HL-60/S4 treated with phorbol 12-myristate 13-acetate at 8.2 ng/mL for 4 days and 3 days (cell line): ENCODE results near the gene PYY.
"Not testable (repeated sequence)": the region's sequence is repeated elsewhere in the genome, so short reads cannot be mapped to it uniquely, and the experiment has no call there.

Source experiments
- in situ Hi-C: fragments of 300-500 bp; cut with MboI; formaldehyde crosslinking; loops from 2 replicates; pipeline ENCODE4 v1.15.0; 2022; ENCODE audit warnings: low sequenced_read_pairs

PYY gene

GRCh38 chr17:43953746-43954145 lies at the start of gene PYY:
TSS of gene PYY (minus strand) at chr17:43953940. CDS start at chr17:43953483, 457 bp downstream.
- in situ Hi-C loops = no loop called here

GRCh38 chr17:44002141-44002848 lies 48.6 kb upstream of the PYY start:
- in situ Hi-C loops = no loop called here

DNA sequence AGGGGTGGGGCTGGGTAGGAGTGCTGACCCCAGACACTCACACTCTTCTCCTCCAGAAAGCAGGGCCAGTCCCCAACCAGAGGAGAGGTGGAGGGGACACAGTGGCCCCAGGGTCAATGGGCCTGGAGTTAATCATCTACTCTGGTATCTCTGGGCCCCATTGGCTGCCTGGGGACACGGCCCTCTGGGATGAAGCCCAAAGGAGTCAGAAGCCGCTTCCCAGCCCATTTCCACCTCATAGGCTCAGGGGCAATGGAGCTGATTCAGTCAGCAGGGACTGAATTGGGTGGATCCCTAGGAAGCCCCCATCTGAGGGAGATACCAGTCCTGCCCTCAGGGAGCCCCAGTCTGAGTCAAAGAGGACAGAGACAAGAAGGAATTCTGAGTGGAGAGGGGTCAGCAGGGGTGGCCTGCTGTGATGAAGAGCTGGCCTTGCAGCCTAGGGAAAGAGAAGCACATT lies 47.8 kb upstream of the PYY start:
- in situ Hi-C loops = no loop called here

DNA sequence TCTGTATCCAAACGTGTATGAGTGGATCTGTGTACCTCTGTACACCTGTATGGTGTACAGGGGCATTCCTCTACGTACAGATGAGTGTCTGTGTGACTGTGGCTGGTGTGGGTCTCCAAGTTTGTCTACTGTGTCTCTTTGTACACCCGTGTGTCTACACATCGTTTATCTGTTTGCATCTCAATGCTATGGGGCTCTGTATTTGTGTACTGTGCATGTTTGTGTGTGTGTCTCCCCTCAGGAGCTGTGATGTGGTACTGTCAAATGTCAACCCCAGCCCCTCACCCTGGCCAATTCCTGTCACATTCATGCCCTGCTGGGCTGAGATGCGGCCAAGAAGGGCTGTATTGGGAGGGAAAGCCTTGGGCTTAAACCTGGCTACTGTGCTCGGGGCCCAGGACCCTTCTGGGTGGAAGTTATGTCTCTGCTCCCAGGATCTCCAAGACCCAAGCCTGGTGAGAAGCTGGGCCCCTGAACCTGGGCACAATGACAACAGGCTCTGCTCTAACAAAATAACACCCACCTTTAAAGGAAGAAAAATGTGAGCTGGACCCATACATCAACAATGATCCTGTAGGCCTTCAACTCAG lies 47.2 kb upstream of the PYY start:
- in situ Hi-C loops = no loop called here

- in situ Hi-C loops = no loop called here
Observed at GRCh38 chr17:44000141-44000860, 46.6 kb upstream of the PYY start.

GRCh38 chr17:43999024-43999423 lies 45.3 kb upstream of the PYY start:
- in situ Hi-C loops = no loop called here

DNA sequence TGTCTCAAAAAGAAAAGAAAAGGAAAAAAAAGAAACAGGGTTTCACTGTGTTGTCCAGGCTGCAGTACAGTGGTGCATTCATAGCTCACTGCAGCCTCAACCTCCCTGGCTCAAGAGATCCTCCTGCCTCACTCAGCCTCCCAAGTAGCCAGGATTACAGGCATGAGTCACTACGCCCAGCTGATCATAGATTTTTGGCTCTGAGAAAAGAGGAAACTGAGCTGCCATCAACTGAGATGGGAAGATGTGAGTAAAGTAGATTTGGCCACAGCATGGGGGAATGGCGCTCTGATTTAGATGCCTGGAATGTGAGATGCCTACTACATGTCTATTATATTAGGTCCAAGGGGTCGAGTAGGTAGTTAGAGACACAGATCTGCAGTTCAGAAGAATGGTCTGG lies 44.8 kb upstream of the PYY start:
- in situ Hi-C loops = no loop called here

DNA sequence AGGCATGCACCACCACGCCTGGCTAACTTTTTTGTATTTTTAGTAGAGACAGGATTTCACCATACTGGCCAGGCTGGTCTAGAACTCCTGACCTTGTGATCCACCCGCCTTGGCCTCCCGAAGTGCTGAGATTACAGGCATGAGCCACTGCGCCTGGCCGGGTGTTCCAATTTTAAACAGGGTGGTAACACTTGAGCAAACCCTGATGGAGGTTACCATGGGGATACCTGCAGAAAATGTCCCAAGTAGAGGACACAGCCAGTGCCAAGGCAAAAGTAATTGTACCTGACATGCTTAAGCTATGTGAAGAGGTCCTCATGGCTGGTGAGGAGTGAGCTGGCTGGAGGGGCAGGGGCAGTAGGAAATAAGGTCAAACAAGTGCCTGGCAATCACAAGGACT lies 43.4 kb upstream of the PYY start:
- in situ Hi-C loops = not testable (repeated sequence)

DNA sequence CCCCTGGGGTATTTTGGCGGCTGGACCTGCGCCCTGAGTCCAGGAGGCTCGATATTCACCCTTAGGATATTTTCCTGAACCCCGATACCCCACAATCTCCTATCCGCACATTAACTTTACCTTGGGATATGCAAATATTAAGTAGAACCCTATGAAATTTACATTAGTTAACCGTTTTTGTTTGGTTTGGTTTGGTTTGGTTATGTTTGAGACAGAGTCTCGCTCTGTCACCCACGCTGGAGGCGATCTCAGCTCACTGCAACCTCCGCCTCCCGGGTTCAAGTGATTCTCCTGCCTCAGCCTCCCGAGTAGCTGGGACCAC lies 41.4 kb upstream of the PYY start:
- in situ Hi-C loops = no loop called here

DNA sequence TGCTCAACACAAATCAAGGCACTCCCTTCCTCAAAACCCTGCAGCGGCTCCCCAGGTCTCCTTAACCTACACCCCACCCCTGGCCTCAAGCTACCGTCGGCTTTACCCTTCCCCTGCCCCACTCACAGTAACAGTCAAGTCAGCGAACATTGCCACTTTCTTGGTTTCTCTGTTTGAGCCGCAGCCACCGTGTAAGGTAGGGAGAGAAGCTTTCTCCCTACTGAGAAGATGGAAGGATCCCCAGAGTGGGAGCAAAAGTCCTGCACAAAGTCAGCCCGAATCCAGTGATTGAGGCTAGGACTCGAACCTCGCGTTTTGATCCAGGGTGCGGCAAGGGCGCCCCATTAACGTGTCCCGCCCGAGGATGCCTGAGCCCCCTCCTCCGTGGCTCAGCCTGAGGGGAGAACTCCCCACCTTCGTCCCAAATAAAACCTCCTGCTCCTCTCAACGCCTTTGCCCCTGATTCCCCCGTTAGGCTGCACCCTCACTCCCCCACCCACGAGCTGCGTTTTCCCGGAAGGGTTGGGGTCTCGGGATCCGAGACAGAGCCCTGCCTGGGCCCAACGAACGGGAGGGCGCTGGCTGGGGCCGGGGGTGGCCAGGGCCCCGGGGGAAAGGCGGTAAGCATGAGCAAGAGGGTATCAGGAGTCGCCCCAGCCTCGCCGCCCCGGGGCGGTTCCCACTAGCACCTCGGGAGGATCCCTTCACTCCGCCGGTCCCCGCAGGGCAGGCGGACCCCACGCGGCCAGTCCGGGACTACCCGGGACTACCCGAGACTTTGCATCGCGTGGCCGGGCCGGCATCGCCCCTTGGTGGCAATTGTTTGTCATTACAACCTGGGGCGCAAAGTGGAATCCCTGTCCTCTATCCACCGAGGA lies 40.8 kb upstream of the PYY start:
- in situ Hi-C loops = no loop called here

DNA sequence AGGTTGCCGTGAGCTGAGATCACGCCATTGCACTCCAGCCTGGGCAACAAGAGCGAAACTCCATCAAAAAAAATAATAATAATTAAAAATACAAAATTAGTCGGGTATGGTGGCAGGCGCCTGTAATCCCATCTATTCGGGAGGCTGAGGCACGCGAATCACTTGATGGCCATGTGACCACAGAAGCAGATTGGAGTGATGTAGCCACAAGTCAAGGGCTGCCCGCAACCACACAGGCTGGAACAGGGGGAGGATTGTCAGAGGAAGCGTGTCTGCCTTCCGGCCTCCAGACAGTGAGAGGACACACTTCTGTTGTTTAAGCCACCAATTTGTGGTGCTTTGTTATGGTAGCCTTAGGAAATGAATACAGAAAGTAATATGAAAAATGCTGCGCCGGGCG lies 38.9 kb upstream of the PYY start:
- in situ Hi-C loops = no loop called here

GRCh38 chr17:43988301-43988700 lies 34.6 kb upstream of the PYY start:
- in situ Hi-C loops = no loop called here

DNA sequence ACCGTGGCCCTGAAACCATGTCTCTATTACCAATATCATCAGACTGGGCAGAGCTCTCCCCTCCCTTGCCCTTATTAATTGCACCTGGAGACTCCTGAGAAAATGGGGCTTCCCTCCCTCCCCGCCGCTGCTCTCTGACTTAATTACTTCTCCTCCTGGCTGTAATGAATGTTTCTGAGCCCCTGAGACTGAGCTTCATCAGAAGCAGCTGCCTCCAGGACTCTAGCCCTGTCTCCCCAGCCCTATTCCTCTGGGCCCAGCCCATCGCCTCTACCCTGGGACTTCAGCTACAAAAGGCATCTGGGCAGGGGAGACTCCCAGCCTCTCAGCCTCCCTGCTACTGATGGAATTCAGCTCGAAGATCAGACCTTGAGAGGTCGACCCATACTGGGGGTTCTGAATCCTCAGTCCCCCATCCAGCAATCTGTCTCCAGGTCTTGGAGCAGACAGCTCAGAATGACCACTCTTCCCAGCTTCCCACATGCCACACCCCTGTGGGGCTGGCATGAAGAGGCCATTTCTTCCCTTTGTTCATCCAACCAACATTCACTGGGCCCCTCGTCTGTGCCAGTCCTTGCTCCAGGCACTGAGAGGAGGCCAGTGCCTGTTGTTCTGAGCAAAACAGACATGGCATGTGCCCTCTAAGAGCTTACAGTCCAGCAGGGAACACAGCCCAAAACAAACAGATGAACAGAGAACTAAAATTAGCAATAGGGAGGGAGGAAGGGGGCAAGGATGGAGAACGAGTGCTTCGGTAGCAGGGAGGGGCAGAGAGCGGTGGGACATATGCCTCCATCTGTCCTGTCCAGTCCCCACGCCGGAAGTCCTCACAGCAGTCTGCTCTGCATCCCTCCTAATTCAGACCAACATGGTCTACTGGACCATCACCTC lies 33.6 kb upstream of the PYY start:
- in situ Hi-C loops = no loop called here

GRCh38 chr17:43986225-43986981 lies 32.7 kb upstream of the PYY start:
- in situ Hi-C loops = no loop called here

GRCh38 chr17:43984521-43984920 lies 30.8 kb upstream of the PYY start:
- in situ Hi-C loops = no loop called here

DNA sequence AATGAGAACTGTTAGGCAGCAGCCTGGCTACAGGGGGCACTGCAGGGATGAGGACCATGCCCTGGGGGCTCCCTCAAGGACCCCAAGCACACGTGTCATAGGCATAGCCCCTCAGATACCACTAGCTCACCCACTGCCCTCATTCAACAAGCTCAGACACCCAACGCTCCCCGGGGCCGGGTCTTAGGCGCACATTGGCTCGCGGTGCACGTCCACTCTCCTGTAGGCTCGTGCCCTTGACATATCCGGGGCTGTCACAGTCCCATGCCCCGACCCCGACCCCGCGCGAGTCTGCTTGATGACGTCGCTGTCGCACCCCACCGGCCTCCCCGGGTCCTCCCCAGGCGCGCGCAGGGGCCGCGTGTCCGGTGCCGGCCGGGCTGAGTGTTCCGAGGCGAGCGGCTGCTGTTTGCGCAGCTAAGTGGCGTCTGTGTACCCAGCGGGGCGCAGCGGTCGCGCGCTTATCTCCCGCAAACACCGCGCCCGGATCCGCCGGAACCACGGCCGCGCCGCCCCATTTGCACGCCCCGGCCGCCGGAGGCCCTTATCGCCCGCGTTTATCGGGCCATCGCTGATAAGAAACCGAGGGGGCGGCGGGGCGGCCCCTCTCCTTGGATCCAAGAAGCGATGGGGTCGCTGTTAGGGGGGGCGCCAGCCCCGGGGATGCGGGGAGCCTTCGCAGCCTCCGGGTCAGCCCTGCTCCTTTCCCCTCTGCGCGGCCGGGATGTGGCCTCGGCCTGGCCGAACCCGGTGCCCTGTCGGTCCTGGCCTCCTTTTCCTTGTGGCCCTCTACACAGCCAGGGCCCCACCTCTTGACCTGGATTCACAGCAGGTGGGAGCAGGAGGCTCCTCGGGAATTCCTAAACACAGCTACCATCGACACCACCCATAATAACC lies 30.0 kb upstream of the PYY start:
- in situ Hi-C loops = no loop called here

GRCh38 chr17:43983196-43983514 lies 29.4 kb upstream of the PYY start:
- in situ Hi-C loops = no loop called here

DNA sequence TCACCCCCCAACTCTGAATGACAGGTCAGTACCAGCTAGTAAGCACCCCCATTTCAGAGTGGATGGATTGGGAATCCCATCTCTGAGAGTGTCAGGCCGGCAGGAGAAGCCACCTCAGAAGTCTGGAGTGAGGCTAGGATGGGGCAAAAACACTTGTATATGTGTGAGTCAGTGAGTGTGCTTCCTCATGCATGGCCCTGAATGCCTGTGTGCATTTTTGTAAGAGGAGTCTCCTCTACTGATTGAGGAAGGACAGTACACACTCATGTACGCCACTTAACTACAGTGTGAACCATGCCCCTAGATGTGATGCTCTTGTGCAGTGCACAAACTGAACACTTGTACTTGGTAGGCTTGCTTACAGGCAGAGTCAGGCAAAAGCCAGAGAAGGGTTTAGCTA lies 28.4 kb upstream of the PYY start:
- in situ Hi-C loops = no loop called here

DNA sequence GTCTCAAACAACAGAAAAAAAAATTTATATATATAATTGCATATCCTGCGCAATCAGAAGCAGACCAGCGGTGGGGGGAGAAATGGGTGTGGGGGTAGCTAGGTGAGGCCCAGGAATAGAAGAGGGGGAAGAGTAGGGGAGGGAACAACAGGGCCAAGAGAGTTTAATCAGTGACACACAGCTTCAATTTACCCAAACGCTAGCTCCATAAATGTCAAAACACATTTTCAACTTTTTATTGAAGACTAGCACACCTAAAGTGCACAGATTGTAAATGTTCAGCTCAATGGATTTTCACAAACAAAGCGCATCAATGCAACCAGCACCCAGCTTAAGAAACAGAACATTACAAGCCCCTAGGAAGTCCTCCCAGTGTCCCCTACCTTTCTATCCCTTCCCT lies 25.9 kb upstream of the PYY start:
- in situ Hi-C loops = no loop called here
